Activated CD4-positive, alpha-beta T cell treated with anti-CD3 and anti-CD28 coated beads, Interleukin-2, amount 50 U/mL, for 48 hours (primary cell): ENCODE measurements around the gene B3GAT1.

ENCODE experiments used
- DNase-seq, 2 experiments: peaks; one replicate each; pipeline ENCODE4 v3.0.0-alpha.2; 2020

Gene B3GAT1

DNA sequence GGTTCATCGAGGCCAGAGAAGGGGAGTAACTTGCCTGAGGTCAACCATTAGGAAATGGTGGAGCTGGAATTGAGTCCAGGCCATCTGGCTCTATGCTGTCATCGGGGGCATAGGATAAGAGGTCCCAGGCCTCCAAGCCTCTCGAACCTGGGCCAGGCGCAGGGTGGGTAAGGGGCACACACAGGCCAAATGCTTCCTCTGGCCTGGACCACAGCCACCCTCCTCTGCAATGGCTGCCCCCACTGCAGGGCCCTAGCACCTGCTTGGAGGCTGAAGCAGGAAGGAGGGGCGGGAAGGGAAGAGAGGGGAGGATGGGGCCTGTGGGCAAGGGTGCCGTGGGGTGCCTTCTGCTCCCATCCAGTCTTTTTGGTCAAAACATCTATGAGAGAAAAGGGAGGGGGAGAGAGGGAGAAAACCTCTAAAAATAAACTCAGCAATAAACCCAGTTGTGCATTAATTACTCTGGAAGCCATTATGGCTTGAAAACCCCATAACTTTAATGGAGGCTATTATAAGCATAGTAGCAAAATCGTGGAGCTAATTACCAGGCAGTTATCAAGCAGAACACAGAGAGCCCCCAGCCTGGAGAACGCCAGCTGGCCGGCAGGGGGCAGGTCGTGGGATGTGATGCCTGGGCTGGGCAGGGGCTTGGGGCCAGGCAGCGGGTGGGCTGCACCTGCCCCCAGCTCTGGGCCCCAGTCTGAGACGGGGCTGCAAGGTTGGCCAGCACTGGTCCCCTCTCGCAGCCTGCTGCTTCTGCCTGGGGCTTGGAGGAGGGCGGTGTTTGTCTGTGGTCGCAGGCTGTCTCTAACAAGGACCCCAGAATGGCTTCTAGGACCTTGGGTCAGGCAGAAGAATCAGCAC lies 21.1 kb downstream of the B3GAT1 start:
- DNase-seq: no peak

DNA sequence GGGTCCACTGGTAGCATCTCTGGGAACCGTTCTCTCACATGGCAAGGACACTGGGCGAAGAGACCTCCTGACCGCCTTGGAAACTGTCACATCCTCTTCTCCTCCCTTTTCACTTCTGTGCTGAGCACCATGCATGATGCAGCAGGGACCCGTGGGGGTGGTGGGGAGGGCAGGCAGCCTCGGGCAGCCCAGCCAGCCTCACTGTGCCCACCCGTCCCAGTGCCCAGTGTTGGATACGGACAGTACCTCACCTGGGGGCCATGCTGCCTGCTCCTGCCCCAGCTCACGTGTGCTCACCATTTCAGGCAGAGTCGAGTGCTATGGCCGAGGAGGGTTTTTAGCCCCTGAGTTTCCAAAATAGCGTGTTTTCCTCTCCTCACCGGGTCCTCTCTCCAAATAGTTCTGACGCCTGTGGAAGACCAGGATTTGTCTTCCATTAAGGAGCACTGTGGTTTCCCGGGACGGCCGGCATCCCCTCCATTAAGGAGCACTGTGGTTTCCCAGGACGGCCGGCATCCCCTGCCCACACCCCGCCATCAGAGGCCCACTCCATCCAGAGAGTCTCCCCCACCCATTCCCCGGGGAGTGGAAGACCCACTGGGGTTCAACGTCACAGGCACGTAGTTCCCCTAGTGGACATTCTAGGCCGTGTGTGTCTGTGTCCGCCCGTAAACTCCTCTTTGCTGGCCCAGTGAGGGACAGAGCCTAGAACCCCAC lies 22.4 kb downstream of the B3GAT1 start:
- no peak for DNase-seq

- DNase-seq: no peak
Measured at GRCh38 chr11:134388590-134388989, 23.5 kb downstream of the B3GAT1 start.

- DNase-seq: no peak
Measured at GRCh38 chr11:134387501-134387900, 24.5 kb downstream of the B3GAT1 start.

GRCh38 chr11:134386945-134387344 lies 25.1 kb downstream of the B3GAT1 start:
- DNase-seq: no peak

DNA sequence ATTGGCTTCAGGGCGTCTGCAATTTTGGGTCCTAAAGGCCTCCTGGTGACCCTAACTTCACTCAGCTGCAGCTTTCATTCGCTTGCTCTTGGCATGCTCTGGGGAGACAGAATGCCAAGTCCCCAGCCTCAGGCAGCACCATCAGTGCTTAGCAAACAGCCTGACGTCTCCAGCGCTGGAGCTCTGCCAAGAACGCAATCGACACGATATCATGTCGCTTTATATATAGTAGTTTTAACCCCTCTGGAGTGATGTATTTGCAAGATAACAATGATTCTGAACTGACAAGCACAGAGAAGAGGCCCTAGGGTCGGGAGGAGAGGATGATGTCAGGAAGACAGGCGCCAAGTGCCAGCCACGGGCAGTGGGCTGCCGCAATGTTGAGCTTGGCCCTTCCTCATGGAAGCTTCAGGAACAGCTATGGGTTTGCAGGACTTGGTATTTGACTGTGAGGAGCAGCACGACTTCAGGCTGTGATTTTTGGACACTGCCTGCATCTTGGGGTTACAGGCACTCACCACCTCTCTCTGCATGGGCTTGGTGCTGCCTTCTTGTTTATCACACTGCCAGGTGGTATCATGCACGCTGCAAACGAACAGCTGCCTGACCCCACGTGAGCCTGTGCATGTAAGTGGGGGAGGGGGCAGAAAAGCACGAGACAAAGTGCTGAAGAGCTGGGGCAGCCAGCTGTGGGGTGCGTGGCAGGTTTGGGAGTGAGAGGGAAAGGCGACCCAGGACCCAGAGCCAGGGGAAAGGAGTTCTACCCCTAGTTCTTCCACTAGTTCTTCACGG lies 26.1 kb downstream of the B3GAT1 start:
- no peak for DNase-seq

DNA sequence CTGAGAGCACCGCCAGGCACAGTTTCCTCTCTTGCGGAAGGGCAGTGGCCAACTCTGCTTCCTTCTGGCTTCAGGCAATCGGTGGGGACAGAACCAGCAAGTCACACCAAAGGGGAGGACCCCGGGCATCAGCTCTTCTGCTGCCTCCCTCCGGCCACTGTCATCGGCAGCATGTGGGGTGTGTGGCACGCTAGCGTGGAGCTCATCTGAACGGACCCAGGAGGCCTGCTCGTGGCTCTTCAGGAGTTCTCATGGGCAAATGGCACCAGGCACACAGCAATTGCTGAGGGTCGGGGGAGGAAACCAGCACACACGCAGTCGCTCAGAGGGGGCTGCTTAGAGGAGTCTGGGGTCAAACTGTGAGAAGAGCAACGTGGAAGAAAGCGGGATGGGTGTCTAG lies 26.9 kb downstream of the B3GAT1 start:
- DNase-seq: no peak

DNA sequence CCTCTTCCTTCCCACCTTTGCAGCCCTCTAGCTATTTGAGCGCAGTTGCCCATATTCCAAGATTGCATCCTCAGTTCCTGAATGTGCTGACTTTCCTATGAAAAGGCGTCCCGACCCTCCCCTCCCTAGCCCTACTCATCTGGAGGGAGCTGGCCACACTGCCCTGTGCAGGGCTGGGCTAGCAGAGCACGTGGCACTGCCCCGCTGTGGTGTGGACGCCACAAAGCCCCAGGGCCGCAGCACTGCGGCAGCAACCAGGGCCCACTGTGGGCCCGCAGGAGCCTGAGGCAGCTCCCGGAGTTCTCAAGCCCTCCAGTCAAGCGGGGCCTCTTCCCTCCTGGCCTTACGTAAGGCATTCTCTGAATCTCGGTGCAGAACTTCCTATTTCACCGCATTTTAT lies 27.6 kb downstream of the B3GAT1 start:
- no peak for DNase-seq

DNA sequence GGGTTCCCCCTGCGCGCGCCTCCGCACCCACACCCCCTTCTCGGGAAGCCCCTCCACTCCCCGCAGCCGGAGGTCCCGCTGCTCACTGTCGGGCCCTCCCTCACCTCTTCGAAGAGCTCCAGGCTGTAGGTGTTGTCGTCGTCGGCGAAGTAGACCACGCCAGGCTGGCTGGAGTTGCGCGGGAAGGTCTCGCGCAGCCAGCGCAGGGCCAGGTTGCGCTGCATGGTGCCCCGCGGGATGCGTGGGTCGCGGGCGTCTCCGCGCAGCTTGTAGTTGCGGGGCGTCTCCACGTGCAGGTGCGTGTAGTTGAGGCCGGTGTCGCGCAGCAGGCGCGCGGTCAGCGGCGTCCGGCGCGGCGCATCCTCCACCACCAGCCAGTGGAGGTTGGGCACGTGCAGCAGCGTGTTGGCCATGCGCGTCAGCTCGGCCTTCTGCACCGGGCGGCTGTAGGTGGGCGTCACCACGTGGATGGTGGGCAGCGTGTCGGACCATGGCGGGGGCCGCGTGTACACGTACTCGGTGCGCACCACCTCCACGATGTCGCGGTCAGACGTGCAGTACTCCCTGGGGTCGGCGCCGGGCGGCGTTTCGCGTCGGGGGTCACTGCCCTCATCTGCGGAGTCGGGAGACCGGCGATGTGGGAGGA lies 28.3 kb downstream of the B3GAT1 start:
- DNase-seq: no peak

DNA sequence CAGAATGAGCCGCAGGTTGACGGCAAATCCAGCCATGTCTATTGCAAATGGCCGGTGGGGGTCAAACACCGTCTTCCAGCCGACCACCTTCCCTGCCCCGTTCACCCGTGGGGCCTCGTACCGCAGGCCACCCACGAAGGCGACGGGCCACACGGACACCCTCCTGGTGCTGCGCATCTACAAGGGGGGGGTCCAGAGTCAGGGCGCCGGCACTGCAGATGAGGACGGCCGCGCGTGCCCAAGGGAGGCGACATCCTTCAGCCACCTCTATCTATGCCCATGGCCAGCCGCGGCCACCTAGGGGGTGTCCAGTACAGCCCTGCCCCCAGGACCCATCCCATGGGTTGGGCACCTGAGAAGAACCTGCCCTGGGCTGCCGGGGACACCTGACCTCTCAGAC lies 29.2 kb downstream of the B3GAT1 start:
- DNase-seq: no peak

DNA sequence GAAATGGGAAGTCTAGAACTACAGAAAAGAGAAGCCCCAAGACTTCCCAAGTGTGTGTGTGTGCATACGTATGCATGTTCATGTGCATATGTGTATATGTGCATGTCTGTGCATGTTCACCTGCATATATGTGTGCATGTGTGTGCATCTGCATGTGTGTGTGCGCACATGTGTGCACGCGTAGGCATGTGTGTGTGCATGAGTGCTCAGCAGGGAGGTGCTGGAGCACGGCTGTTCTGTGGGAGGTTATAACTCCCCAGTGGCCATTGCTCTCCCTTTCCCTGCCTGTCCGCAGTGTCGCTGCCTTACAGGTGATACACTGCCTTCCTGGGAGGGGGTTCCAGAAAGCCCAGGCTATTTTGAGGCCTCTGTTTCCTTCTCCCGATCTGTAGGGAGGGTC lies 29.8 kb downstream of the B3GAT1 start:
- no peak for DNase-seq

DNA sequence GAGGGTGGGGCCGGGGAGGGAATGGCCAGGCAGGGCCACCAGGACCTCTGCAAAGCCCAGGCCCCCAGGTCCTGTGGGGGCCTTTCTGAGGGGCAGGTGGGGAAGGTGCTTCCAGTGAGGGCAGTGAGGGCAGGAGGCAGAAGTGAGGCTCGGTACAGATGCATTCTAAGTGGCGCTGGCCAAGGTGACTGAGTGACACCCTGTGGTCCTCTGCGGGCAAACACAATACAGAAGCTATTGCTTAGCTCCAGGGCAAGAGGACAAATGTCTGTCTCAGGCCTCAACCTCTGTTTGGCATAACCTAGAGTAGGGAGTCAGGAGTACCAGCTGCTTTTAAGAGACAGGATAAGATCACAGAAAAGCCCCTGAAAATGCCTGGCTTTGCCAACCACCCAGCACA lies 31.3 kb downstream of the B3GAT1 start:
- DNase-seq: no peak

DNA sequence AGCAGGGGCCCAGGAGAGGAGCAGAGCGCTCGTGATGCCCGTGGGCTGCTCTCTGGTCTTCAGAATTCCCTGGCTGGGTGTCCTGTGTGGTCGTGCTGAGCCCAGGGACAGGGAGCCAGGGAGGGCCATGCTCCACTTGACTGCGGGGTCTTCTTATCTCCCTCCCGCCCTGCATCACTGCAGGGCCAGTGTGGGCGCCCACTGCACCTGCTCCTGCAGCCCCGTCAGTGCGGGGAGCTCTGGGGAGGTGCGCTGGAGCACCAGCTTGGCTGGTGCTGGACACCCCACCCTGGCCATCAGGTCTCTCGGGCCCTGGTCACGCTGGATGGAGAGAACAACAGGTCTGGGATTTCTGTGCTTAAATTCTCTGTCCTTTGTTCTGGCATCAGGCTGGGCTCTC lies 31.8 kb downstream of the B3GAT1 start:
- DNase-seq: no peak

GRCh38 chr11:134379241-134379640 lies 32.8 kb downstream of the B3GAT1 start:
- DNase-seq: no peak

DNA sequence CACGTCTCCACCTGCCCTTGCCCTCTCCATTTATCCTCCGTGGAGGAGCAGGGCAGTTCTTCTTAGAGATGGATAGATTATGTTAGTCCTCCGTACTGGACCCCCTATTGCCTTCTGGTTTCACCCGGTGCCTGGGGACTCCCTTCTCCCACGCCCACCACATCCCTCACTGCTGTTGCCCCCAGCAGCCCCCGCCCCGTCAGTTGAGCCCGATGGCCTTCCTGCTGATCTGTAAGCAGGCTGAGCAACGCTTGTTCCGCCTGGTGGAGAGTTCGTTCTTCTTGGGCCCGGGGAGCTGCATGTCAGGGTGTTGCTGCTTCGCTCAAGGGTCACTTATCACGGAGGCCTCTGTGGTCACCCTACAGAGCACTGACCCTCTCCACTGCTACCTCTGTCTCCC lies 34.2 kb downstream of the B3GAT1 start:
- no peak for DNase-seq

DNA sequence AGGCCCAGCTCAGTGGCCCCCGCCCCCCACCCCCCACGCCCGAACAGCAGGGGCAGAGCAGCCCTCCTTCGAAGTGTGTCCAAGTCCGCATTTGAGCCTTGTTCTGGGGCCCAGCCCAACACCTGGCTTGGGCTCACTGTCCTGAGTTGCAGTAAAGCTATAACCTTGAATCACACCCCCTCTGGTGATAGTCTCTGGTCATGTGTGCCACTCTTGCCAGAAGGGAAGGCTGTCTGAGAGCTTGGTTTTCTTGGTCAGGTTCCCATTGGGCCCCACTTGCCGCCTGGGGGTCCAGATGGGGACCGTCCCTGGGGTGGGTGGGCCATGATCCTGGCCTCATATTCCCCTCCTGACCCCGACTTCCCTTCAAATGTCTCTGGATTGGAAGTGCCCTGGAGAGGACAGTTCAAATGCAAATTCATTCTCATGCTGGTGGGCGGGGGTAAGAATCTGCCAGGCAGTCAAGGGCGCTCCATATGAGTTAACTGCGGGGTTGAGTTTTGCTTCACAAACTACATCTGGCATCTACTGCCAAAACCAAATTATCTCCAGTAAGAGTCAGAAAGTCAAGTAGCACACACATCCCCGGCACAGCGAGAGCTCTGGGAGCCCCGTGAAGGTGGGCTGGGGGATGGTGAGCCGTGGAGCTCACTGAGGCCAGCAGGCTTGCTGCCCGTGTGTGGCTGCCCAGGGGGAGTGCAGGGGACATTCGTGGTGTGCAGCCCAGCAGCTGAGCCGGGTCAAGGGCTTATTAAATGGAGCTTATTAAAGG lies 35.7 kb downstream of the B3GAT1 start:
- no peak for DNase-seq

DNA sequence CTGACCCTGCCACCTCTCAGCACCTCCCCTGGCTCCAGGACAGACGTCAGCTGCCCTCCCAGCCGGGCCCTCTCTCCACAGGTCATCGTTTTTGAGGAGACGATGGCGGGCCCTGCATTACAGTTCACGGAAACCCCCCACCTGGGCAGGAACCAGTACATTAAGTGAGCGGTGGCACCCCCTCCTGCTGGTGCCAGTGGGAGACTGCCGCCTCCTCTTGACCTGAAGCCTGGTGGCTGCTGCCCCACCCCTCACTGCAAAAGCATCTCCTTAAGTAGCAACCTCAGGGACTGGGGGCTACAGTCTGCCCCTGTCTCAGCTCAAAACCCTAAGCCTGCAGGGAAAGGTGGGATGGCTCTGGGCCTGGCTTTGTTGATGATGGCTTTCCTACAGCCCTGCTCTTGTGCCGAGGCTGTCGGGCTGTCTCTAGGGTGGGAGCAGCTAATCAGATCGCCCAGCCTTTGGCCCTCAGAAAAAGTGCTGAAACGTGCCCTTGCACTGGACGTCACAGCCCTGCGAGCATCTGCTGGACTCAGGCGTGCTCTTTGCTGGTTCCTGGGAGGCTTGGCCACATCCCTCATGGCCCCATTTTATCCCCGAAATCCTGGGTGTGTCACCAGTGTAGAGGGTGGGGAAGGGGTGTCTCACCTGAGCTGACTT lies 37.0 kb downstream of the B3GAT1 start:
- no peak for DNase-seq

DNA sequence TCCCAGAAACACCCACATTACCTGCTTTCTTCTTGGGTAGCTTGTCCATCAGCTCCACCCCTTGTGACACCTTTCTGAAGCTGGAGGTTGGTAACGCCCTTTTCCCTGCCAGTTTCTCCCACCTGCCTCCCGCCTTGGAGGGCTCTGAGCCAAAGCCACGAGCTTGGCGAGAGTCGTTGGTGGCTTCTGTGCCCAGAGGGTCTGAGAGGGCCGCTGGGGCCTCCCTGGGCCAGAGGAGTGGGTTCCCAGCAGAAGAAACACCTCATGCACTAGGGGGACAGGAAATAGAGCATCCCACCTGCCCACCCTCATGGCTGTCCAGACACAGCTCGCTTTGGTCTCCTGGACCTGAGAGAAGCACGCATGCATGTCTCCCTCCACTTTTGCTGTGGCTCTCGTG lies 37.9 kb downstream of the B3GAT1 start:
- DNase-seq: no peak

DNA sequence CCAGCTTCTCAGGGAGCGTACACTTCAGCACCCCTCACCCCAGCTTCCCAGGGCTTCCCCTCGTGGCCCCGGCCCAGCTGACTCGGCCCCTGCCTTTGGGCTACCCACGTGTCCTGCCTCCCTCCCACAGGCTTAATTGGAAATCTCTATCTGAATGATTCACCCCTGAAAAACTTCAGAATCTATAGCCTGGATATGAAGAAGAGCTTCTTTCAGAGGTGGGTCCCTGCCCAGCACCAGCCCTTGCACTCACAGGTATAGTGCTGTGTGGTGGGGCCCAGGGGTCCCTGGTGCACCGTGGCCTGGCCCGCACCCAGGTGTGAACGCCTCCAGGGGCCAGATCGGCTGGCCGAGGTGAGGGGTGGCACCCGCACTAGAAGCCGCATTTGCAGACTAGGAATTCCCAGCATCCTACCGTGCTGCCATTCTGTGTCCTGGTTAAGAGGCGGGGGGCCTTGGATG lies 38.4 kb downstream of the B3GAT1 start:
- DNase-seq: no peak

- DNase-seq: no peak
Measured at GRCh38 chr11:134372961-134373360, 39.1 kb downstream of the B3GAT1 start.

DNA sequence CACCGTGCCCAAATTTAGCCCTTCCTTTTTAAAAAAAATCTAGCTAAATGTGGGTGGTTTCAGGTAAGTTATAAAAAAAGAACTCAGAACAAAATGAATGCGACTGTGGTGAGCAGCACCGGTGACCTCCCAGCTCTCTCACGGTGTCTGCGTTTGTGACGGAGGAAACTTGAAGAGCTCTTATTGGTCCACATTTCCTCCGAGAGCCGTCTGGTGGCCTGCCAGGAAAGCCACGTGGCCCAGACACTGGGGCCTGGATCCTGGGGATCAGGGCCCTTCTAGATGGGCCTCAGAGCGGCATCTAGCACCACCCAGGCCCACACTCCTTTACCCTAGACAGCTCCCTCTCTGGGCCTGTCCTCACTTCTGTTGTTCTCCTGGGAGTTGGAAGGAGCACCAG lies 39.5 kb downstream of the B3GAT1 start:
- no peak for DNase-seq
